GM15510 (cell line): ENCODE results near the gene PAK6.

ENCODE experiments used
- POLR2A ChIP-seq: IDR thresholded peaks from 3 replicates; pipeline ENCODE4 v1.6.1; 2011; ENCODE audit warnings: borderline replicate concordance; ENCODE audit not compliant: insufficient read length; ENCODE audit errors: extremely low read depth

The PAK6 gene

GRCh38 chr15:40249477-40250303 is 10.8 kb downstream of the PAK6 start:
- no peak for TF ChIP-seq POLR2A

GRCh38 chr15:40250304-40250656 is 11.4 kb downstream of the PAK6 start:
- no peak for TF ChIP-seq POLR2A

- TF ChIP-seq POLR2A = no peak
Observed at GRCh38 chr15:40250771-40251483, 12.1 kb downstream of the PAK6 start.

- TF ChIP-seq POLR2A = no peak
Observed at GRCh38 chr15:40251486-40252140, 12.8 kb downstream of the PAK6 start.

- TF ChIP-seq POLR2A = no peak
Observed at GRCh38 chr15:40252141-40252437, 13.2 kb downstream of the PAK6 start.

- no peak for TF ChIP-seq POLR2A
Observed at GRCh38 chr15:40252438-40253166, 13.7 kb downstream of the PAK6 start.

- no peak for TF ChIP-seq POLR2A
Observed at GRCh38 chr15:40253167-40253790, 14.4 kb downstream of the PAK6 start.

GRCh38 chr15:40254452-40254851 is 15.6 kb downstream of the PAK6 start:
- no peak for TF ChIP-seq POLR2A

GRCh38 chr15:40255033-40255432 is 16.2 kb downstream of the PAK6 start:
- TF ChIP-seq POLR2A = no peak

GRCh38 chr15:40256638-40257235 is 17.9 kb downstream of the PAK6 start:
- no peak for TF ChIP-seq POLR2A

GRCh38 chr15:40257656-40258450 is 19.0 kb downstream of the PAK6 start:
- no peak for TF ChIP-seq POLR2A

- TF ChIP-seq POLR2A = no peak
Observed at GRCh38 chr15:40258544-40258943, 19.7 kb downstream of the PAK6 start.

GRCh38 chr15:40259021-40259420 is 20.2 kb downstream of the PAK6 start:
- TF ChIP-seq POLR2A = no peak
